ENCODE results near the gene SLC35E3.

SLC35E3 gene

DNA sequence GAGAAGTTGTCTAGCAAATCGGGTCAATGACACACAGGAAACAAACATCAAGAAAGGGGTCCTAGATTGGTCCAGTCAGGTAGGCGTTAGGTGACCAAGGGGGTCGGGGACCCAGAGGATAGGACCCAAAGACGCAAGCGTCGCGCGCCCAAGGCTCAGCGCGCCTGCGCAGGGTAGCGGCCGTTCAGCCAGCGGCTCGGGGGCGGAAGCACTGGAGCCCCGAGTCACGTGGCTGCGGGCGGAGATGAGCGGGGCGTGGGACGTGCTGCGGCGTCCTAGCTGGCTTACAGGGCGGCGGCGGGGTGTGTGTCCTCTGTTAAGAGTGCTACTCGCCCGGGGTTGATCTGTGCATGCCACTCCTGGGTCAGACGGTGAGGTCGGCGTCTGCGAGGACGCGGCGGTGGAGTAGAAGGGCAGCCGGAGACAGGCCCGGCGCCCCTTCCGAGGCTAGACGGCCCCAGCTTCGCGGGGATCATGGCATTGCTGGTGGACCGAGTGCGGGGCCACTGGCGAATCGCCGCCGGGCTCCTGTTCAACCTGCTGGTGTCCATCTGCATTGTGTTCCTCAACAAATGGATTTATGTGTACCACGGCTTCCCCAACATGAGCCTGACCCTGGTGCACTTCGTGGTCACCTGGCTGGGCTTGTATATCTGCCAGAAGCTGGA, at the start of gene SLC35E3:
Gene SLC35E3, plus strand, starts transcription at position 273 of the 668 bp plus-strand sequence. Its CDS starts 202 bp downstream, at position 475.
- DNase-seq = peak; percentile 82

DNA sequence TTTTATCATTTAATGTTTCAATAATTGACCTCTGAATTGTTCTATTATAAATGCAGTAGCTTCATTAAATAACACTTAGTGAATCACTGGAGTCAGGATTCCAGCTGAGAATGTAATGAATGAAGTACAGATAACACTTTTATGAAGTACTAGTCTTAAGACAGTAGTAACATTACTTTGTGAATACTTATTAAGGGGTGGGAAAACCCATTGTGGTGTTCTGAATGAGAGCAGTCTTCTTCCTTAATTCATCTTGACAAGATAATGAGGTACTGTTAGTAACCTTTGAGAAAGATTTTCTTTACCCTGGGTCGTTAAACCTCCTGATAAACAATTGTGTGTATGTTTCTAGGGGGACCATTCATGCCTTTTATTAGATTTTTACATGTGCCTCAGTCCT, 46.5 kb upstream of the SLC35E3 start:
- no peak for DNase-seq

DNA sequence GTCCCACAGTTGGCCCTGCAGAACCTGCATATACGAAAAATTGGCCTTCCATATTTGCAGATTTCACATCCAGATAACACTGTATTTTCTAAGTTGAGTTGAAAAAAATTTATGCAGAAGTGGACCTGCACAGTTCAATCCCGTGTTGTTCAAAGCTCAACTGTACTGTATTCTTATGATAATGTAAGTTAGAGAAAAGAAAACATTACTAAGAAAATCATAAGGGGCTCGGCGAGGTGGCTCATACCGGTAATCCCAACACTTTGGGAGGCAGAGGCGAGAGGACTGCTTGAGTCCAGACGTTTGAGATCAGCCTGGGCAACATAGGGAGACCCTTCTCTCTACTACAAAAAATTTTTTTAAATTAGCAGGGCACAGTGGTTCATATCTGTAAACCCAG, 18.2 kb upstream of the SLC35E3 start:
- no peak for DNase-seq

DNA sequence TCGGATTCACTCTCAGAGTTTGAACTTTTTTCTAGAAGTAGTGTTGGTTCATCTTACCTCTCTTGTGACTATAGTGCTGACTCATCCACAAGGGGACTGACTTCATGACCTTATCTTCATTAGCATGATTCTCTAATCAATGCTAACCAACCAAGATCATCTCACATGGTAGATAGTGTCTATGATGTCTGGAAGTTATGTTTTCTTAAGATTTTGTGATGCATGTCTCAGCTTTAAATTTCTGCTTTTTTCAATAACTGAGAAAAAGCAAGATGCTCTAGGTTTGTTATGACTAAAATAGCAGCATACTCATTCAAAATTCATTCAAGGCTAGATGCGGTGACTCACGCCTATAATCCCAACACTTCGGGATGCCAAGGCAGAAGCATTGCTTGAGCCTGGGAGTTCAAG, 12.3 kb upstream of the SLC35E3 start:
- DNase-seq = no peak

- DNase-seq = no peak
These were observed 6.1 kb upstream of the SLC35E3 start for GRCh38 chr12:68739891-68740290.

DNA sequence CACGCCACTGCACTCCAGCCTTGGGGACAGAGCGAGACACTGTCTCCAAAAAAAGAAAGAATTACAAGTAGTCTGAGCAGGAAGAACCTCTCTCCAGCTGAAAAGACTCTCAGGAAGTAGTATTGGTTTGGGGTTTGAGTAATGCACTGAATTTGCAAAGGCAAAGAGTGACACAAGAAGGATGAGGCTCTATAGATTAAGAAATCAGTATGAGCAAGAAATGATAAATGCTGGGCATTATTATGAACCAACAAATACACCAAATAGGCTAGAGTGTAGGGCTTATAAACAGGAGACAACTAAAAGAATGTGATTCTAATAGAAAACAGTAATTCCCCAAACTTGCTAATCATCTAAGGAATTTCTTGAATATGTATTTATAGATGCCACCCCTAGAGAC, 2.6 kb upstream of the SLC35E3 start:
- DNase-seq = no peak

GRCh38 chr12:68745376-68745903, 536 bp upstream of the SLC35E3 start:
- no peak for DNase-seq

GRCh38 chr12:68746572-68747180, 700 bp downstream of the SLC35E3 start:
- DNase-seq = peak; percentile 7

DNA sequence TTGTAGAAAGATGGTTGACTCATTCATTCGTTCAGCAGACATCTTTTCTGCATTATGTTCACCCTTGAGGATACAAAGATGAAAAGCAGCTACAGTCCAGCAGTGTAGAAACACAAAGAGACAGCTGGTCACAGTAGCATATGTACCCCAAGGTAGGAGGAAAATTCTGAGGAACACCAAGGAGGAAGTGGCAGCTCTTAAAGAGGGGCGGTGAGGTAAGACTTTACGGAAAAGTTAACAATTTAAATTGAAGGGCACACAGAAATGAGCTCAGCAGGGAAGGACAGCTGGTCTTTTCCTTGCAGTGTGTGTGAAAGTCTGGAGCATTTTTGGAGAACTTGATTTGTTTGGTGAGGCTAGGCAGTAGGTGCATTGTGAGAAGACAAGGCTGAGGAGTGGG, 3.5 kb downstream of the SLC35E3 start:
- DNase-seq = no peak

GRCh38 chr12:68749861-68750260, 3.9 kb downstream of the SLC35E3 start:
- no peak for DNase-seq

DNA sequence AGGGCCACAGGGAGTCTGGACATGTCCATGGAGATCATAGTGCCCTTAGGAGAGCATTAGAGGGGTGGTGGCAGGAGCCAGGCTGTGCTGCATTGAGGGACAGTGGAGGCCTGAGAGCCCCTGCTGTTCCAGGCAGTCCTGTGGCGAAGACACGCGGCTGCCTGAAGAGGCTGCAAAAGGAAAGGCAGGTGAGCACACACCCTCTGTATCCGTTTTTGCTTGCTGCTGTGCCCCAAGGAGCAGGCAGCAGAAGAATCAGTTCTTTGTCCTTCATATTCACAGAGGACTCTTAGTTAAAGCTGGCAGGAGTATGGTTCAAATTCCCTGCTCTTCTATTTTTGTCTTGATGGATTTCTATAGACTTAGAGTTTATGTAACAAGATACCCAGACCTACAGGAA, 4.5 kb downstream of the SLC35E3 start:
- DNase-seq = no peak

GRCh38 chr12:68755536-68756243, 9.7 kb downstream of the SLC35E3 start:
- DNase-seq = no peak

DNA sequence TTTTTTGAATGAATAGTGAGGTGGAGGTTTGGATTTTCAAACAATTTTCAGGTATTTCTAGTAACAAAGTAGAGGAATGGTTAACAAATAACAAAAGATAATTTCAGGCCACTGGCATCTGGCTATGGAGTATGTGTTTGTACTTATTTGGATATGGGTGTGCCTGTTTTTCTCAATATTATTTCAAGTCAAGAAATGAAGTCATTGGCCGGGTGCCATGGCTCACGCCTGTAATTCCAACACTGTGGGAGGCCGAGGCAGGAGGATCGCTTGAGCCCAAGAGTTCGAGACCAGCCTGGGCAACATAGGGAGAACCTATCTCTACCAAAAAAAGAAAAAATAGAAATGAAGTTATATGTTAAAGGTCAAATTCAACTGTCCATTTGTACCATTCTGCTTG, 13.9 kb downstream of the SLC35E3 start:
- DNase-seq = no peak

- DNase-seq = no peak
These were observed 14.9 kb downstream of the SLC35E3 start for GRCh38 chr12:68760806-68761441.

GRCh38 chr12:68761442-68761812, 15.5 kb downstream of the SLC35E3 start:
- no peak for DNase-seq

DNA sequence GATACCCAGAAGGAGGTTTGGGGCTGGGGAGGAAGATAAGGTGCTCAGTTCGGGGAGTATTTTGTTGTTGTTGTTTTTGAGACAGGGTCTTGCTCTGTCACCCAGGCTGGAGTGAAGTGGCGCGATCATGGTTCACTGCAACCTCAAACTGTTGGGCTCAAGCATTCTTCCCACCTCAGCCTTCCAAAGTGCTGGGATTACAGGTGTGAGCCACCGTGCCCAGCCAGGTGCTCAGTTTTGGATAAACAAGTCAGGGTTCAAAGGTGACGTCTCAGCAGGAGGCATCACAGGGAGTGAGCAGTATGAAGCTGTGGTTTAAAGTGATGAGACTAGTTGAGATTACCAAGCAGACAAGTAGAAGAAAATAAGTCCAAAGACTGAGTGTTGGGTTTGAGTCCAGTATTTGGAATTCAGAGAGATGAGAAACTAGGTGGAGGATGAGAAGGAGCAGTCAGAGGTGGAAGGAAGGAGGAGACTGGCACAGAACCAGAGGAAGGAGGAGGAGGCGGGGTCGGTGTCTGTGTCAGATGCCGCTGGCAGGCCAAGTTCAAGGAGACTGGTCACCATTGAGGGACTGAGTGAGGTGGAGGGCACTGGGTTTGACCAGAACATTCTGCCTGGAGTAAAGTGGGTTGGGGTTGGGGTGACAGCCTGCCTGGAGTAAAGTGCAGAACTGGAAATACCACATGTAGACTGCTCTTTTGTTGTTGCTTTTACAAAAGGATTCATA, 16.1 kb downstream of the SLC35E3 start:
- no peak for DNase-seq

- DNase-seq = no peak
These were observed 16.7 kb downstream of the SLC35E3 start for GRCh38 chr12:68762691-68763090.

DNA sequence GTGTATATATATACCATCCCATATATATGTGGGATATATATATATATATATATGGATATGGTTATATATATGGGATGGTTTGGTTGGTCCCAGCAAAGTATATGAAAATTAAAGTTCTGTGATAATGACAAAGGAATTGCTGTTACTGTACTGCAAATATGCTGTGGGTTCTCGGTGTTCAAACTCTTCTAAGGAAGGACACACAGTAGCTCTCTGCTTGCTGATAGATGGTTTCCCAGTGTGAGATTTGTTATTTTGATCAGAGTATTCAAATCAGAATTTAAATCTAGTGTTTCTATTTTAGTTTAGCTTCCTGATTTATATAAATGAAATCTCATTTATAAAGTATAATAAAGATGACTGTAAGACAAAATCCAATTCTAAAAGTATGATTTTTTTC, 19.7 kb downstream of the SLC35E3 start:
- no peak for DNase-seq

DNA sequence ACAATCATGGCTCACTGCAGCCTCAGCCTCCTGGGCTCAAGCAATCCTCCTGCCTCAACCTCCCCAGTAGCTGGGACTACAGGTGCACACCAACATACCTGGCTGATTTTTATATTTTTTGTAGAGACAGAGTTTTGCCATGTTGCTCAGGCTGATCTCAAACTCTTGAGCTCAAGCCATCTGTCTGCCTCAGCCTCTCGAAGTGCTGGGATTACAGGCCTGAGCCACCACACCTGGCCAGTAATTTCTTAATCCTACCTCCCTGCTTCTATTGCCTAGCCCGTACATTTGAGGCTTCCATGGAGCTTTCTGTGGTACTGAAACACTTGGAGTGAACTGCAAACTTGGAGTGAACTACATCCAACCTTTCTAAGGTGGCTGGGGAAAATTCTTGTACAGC, 20.7 kb downstream of the SLC35E3 start:
- no peak for DNase-seq

DNA sequence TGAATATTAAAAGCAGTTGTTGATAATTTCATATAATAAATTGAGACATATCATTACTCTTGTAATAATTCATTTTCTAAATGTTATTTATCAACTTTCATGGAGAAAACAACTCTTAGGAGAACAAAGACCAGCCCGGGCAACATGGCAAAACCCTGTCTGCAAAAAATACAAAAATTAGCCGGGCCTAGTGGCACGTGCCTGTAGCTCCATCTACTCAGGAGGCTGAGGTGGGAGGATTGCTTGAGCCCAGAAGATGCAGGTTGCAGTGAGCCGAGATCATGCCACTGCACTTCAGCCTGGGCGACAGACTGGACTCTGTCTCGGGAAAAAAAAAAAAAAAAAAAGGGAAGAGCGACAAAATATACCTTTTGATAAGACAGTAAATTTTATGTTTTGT, 21.2 kb downstream of the SLC35E3 start:
- no peak for DNase-seq

DNA sequence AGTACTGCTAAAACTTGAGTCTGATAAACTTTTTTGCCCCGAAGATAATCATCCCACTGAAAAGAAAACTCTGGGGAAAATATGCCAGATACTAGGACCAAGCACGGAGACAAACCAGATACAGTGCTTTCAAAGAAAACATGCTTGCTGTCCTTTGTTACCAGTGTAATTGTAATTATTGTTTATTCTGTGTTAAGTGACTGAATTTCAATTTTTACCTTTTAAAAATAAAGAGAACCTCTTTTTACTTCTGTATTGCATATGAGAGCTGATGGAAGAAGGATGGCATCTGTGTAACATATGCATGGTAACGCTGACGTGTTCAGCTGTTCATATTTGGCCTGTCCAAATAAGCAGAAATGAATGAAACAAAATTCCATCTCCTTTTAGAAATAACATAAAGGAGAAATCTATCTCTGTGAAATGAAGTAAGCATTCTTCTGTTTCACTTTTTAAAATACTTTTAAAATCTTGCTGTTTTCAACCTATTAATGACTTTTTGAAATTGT, 22.5 kb downstream of the SLC35E3 start:
- no peak for DNase-seq

DNA sequence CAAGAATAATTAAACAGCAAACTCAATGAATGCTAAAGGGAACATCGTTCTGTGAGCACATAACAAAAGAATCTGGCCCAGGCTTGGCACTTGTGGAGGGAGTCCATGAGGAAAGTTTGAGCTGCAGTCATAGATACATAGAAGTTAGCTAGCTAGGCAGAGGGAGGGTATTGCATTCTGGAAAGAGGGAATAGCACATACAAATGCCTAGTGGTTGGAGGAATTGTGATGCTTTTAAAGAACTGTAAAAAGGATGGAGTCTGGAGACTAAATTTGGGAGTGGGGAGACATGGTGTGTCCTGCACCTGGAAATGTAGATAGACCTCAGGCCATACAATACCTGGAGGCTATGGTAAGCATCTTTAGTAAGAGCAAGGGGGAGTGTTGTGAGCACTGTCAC, 24.0 kb downstream of the SLC35E3 start:
- no peak for DNase-seq

Data from NCI-H446 treated with DMSO at 0.1 percent for 48 hours (cell line).